ENCODE results near the gene CABLES2.
A peak's percentile ranks its signal among the peaks of the same experiment; 100 is the strongest.

The CABLES2 gene

GRCh38 chr20:62417981-62418708, 11.1 kb upstream of the CABLES2 start:
- no peak for DNase-seq

GRCh38 chr20:62416651-62417637, 9.9 kb upstream of the CABLES2 start:
- DNase-seq = no peak

DNA sequence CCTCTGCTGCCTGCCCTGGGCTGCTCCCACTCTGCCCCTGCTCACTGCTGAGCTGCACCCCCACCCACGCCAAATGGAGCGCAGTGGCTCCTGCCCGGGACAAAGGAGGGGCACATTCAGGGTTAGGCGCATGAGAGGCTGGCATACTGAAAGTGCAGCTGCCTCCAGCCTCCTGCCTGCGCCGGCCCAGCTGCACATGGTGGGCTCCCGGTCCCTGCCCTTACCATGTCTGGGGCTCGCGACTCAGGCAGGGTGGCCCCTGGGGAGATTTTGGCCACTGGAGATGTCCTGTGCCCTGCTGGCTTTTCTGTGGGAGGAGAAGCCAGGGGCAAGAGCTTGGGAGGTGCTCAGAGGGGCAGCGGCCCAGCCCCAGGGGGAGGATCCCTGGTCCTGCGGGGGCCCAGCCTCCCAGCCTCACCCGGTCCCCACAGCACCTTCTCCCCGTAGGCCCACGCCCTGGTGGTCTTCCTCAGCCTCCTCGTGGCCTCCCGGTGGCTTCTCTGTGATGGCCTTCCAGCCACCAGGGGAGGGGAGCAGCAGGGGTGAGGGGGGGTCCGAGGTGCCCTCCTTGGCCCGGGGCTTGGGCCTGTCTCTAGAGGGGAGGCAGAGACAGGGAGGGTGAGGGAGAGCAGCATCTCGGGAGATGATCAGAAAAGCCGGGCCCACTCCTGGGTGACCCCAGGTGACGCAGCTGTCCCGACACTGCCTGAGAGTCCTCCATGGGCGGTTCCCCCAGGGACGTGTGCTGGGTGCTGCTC, 8.4 kb upstream of the CABLES2 start:
- DNase-seq = no peak

DNA sequence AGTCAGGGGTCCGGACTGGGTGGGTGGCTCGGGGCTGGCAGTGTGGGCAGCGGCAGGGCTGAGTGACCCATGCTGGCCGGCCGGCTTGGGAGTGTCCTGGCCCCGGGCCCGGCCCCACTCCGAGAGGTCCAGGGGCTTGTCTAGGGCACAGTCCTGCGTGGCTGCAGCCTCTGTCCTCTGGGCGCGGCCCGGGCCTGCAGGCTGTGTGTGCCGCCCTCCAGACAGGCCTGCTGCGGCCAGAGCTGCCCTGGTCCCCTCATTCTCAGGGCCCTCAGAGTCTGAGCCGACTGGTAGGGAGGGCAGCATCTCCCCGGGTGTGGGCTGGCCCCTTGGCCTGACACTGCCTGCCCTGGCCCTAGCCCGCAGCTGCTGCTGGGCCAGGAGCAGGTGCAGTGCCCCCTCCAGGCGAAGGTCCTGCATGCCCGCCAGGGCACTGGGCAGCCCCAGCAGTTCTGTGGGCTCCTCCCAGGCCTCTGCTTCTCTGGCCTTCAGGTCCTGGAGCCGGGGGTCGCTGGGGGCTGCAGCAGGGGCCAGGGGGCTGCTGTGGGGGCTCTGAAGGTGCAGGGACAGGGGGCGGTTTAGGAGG, 6.9 kb upstream of the CABLES2 start:
- no peak for DNase-seq

DNA sequence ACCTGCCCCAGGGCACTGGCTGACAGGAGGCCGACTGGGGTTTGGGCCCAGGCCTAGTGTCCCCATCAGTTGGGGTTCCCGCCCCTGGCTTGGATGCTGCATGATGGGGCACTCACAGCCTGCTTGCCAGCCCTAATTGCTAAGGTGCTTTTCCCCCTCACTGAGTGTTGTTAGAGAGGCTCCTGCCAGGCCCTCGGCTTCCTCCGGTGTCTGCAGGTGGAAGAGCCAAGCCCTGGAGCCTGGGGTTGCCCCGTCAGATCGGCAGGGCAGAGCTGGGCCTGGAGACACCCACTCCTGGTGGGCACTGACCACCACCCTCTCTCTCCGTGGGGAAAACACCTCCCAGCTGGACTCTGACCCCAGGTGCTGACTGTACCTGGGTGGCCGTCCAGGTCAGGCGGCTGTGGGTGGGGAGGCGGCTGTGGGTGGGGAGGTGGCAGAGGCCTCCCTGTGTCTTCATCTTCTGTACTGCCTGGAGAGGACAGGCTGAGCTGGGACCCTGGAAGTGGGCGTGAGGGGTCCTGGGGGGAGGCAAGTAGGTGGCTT, 6.0 kb upstream of the CABLES2 start:
- no peak for DNase-seq

DNA sequence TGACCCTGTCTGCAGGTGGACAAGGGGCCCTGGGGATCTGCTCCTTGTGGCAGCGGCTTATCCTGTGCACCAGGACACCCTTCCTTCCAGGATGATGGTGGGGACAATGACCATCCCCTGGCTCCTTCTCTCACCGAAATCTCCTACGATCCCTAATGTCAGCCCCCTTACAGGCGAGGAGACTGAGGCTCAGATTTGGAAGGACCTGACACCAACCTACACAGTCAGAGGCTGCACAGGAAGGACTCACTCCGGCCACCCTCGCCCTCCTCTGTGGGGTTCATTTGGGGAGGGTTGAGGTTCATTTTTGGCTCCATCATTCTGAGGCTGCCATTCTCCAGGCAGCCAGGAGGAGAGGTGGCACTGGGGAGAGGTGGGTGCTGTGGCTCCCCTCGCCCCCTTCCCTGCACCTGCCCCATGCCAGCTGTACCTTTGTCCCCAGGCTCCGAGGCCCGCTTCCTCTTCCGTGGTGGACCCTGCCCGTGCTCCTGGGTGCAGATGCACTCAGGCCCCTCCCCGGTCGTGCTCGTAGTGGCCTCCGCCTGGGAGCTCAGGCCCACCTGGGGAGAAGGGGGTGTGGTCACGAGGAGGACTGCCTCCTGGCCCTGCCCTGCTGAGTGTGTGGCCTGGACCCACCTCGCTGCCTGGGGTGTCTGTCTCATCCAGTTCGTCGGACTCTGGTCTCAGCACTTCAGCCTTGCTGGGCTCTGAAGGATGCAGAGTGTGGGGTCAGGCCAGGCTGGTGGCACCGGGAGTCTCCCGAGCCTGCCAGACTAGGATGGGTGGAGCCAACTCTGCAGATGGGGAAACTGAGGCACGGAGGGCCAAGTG, 5.3 kb upstream of the CABLES2 start:
- DNase-seq = no peak

DNA sequence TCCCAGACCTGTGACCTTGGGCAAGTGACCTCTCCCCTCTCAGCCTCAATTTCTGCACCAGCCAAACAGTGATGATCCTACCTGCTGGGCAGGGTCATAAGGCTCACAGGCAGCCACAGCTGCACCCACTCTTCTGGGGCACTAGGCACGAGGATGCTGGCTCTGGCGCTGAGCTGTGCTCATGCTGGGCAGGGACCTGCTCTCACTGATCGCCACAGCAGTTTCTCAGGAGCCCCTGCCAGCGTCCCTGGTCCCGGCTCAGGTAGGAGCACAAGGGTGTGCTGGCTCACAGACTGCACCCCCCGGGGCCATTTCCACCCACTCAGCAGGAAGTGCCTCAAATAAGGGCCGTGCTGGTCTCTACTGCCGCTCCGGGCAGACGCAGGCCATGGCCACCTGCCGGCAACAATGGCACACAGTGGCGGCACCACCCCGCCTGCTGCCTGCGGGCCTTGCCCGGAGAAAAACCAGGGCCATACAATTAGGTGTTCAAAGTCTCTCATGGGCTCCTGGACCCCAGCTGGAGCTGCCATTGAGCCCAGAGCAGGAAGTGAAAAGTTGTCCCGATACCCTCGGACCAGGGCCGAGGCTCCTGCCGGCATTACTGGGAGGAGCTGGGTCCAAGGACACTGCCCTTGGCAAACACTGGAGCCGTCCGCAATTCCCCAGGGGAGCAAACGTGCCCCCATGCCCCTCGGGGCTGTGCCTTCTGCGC, 4.6 kb upstream of the CABLES2 start:
- no peak for DNase-seq

DNA sequence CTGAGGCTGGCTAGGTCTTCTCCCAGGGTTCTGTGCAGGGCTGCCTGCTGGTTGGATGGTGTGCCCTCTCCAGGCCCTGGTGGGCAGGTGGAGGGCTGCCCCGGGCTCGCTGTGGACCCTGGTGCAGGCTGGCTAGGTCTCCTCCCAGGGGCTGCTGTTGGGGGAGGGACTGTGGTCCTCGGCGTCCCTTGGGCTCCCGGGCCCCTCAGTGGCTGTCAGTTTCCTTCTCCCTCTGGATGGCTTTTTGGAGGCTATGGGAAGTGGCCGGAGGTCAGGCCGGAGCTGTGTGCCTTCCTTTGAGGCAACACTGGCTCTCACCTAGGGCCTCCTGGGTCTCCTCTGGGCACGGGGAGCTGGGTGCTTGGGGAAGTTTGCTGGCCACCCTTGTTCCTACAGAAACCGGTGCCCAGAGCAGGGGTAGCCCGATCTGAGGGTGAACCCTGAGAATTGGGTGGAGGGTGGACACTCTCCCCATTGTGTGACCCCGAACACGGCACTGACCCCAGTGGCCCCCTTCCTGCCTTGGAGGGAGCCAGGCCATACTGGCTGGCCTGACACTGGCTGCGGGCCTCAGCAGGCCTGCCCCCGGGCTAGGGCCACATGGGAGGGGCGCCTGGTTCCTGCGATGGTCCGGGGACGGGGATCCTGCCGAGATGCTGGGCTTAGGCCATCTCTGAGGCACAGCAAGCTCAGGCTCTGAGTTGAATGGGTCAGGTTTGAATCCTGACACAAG, 3.8 kb upstream of the CABLES2 start:
- DNase-seq = no peak

DNA sequence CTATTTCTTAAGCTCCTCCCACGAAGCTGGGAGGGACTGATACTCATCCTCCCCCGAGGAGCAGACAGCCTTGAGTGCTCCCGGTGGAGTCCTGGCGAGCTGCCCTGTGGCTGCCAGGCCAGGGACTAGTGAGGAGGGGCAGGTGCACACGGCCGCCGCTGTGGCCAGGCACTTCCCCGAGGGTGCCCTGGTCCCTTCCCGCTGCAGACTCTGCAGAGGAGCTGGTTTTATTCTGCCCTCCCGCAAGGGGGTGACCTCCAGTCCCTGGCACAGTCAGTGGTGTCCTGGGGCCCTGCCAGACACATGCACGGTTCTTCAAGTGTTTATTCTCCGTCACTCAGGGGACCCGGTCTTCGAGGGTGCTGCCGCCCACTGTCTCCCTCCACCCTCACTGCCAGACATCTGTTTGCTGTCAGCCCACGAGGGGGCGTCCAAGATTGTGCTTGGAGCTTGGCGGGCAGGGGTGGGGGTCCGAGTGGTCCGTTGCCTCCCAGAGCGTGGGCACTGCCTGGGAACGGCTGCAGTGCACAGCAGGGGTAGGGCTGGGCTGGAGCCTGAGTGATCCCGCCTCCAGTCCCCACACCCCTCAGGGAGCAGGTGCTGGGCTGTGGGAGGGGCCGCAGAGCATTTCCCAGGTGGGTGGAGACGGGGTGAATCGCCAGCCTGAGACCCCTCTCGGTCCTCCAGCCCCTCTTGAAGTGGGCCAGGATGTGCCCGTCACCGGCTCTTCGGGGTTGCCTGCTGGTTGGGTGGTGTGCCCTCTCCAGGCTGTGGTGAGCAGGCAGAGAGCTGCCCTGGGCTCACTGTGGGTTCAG, 3.1 kb upstream of the CABLES2 start:
- DNase-seq = no peak

DNA sequence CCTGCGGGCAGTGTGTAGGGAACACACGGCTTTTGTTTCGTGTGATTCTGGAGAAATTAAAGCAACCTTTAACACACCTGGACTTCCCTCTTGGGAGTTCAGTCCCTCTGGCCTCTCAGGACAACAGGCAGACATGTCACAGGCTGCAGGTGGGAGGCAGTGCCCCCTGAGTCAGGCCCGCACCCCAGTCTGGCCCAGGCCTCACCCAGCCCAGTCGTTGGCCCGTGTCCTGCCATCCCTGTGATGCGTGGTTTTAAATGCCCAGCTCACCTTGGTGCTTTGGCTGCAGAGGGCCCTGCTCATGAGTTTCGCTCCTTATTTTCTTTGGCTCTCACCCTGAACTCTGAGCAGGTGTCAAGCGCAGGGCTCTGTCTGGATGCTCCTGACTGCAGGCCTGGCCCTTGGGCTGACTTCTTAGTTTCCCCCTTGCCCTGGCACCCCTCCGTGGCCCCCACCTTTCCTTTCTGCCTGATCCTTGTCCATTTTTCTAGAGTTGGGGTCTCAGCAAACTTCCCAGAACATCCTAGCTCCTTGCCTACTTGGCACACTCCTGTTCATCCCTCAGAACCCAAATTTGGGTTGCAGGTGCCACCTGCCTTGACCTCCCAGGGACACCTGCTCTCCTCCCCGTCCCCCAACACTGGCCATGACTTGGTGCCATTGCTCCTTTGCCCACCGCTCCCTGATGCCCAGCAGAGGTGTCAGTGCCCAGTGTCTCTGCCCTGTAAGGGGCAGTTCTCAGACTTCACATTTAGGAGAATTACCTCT, 2.2 kb upstream of the CABLES2 start:
- no peak for DNase-seq

DNA sequence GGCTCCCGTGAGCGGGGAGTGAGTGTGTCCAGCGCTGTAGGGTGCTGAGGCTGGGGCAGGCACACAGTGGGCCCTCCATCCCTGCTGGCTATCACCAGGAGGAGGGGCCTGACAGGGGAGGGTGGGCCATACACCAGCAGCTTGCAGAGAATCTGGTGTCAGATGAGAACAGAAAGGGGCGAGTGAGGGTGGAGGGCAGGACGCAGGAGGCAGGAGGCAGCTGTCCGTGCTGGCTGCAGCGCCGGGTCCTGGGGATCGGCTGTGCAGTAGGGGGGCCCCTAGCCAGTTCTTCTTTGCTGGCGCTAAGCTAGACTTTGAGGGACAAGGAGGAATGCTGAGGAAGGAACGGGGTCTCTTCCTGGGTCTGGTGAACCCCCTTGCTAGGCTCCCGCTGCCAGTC, 1.6 kb upstream of the CABLES2 start:
- no peak for DNase-seq

- no peak for DNase-seq
These were observed 970 bp upstream of the CABLES2 start for GRCh38 chr20:62408055-62408454.

- no peak for DNase-seq
These were observed 379 bp downstream of the CABLES2 start for GRCh38 chr20:62406635-62407176.

- DNase-seq = no peak
These were observed 1.0 kb downstream of the CABLES2 start for GRCh38 chr20:62405981-62406513.

DNA sequence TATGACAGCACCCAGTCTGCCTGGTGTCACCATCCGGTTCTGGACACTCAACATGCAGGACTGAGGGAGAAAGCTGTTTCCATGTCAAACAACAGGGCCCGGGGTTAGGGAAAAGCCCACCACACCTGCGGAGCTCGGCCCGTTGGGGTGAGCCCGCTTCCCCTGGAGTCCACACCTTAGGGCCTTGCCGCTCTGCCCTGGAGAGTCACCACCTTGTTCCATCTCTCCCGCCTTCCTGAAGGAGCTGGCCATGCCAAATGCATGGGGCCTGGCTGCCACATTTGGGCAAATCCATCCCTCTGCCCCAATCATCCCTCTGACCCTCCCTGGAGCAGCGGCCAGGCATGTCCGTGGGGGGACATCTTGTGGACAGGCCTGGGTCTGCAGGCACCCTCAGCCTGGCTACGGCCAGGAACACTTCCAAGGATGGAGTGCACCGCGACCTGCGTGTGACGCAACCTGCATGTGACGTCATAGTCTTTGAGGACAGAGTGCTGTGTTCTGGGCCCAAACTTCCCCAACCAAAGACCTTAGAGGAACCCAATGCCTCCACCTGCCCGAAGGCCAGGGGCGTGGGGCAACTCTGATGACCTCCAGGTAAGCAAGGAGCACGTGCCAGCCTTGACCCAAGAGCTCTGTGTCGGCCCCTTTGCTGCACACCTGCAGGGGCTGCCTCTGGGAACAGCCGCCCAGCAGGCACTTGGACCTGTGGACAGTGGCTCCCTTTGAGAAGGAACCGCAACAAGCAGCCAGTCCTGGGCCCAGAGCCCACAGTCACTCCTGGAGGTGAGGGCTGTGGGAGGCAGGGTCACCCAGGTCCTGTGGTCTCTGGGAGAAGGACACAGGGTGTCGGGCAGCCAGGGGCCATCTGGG, 1.7 kb downstream of the CABLES2 start:
- peak; percentile 41 for DNase-seq

- DNase-seq = no peak
These were observed 2.4 kb downstream of the CABLES2 start for GRCh38 chr20:62404761-62405107.

- DNase-seq = no peak
These were observed 2.9 kb downstream of the CABLES2 start for GRCh38 chr20:62404112-62404665.
